Tibial artery (tissue), 4 donors: ENCODE measurements around the gene MAD1L1.

ENCODE experiments used
- DNase-seq, 2 donors: peaks; one replicate each; pipeline ENCODE4 v3.0.0-alpha.2; 2019
- H3K27ac ChIP-seq, 2 donors: fragments of 200-600 bp; sonication (generic) in 1 of 2; 1 replicate in 1 of 2; 2 replicates in 1 of 2; pipeline ENCODE4 v1.5.1; 2018 to 2019; ENCODE audit warnings: mild to moderate bottlenecking in 1 of 2
- H3K27me3 ChIP-seq, 2 donors: fragments of 200-600 bp; sonication (generic) in 1 of 2; one replicate each; pipeline versions ENCODE4 v1.5.1 to v1.6.0; 2016 to 2019
- H3K36me3 ChIP-seq, 3 donors: fragments of 200-600 bp; sonication (generic) in 2 of 3; one replicate each; pipeline ENCODE4 v1.5.1; 2016 to 2019; ENCODE audit warnings: mild to moderate bottlenecking in 2 of 3
- H3K4me1 ChIP-seq, 4 donors: fragments of 200-600 bp; sonication (generic) in 2 of 4; 1 replicate in 3 of 4; 2 replicates in 1 of 4; pipeline ENCODE4 v1.5.1; 2016 to 2019
- H3K4me3 ChIP-seq, 2 donors: fragments of 200-600 bp; sonication (generic) in 1 of 2; 1 replicate in 1 of 2; 2 replicates in 1 of 2; pipeline ENCODE4 v1.5.1; 2018 to 2019; ENCODE audit warnings: mild to moderate bottlenecking in 2 of 2
- H3K9me3 ChIP-seq, 3 donors: fragments of 200-600 bp; sonication (generic) in 1 of 3; one replicate each; pipeline ENCODE4 v1.5.1; 2016 to 2019
- CTCF ChIP-seq, 2 experiments: fragments of 200-600 bp in 1 of 2; fragments of 450-650 bp in 1 of 2; IDR thresholded peaks; one replicate each; pipeline ENCODE4 v1.5.1; 2017 to 2019; ENCODE audit warnings: antibody characterized with exemption in 2 of 2, mild to moderate bottlenecking in 1 of 2, moderate library complexity in 1 of 2
- intact Hi-C: fragments of 100-400 bp; cut with DNase I; formaldehyde crosslinking; loops from one replicate; pipeline ENCODE4 v1.15.0; 2023; ENCODE audit warnings: low total_unique reads

The MAD1L1 gene

DNA sequence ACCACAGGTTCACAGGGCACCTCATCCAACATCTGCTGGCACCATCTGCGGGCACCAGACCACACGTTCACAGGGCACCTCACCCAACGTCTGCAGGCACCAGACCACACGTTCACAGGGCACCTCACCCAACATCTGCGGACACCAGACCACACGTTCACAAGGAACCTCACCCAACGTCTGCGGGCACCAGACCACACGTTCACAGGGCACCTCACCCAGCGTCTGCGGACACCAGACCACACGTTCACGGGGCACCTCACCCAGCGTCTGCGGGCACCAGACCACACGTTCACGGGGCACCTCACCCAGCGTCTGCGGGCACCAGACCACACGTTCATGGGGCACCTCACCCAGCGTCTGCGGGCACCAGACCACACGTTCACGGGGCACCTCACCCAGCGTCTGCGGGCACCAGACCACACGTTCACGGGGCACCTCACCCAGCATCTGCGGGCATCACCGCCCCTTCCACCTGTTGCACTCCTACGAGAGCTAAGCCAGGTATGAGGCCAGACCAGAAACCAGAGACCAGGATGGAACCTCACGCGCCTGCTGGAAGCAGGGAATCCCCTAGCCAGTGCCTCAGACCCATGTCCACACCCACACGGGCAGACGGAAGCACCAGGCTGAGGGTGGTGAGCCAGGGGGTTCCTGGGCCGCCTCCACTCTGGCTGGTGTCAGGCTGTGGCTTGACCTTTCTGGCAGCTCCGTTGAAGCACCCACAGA lies 182.8 kb downstream of the MAD1L1 start:
- DNase-seq, result no peak
- intact Hi-C loops, result no loop called here
- Histone ChIP-seq H3K36me3 (peaks cover 0 to 5% (median 0%) of the 10 kb centered on the region in 3 donors), H3K4me3 (no peak overlapping the region), H3K4me1 (no peaks in the 10 kb centered on the region), H3K27ac (no peak overlapping the region), H3K27me3 (no peaks in the 10 kb centered on the region), H3K9me3 (no peaks in the 10 kb centered on the region)
- no peak for TF ChIP-seq CTCF (IDR thresholded peaks at IDR 0.05)

GRCh38 chr7:2049111-2049781 lies 183.5 kb downstream of the MAD1L1 start:
- no peak for DNase-seq
- peaks cover 0 to 3% (median 0%) of the 10 kb centered on the region in 3 donors for H3K36me3 ChIP-seq
- intact Hi-C loops, result no loop called here

DNA sequence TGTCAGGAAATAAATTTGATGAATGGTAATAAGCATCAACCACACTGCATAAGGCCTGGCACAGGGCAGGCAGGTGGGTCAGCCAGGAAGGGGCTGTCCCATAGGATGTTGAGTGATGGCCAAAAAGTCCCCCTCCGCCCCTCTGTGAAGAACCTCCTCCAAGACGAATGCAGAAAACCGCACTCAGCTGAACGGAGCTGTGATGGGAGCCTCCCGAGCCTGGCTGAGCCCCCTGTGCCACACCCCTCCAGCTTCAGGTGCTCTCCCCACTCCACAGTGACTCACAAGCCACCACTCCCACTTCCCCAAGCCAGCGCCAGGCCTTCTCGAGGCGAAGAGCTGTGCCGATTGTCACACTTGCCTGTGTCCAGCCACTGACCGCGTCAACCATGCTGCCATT lies 184.2 kb downstream of the MAD1L1 start:
- TF ChIP-seq CTCF (IDR thresholded peaks at IDR 0.05), result no peak
- H3K36me3 ChIP-seq, result peaks cover 0 to 8% (median 0%) of the 10 kb centered on the region in 3 donors
- no peak overlapping the region for H3K4me3 ChIP-seq
- H3K4me1 ChIP-seq, result no peaks in the 10 kb centered on the region
- DNase-seq, result no peak
- H3K9me3 ChIP-seq, result no peaks in the 10 kb centered on the region
- no peak overlapping the region for H3K27ac ChIP-seq
- intact Hi-C loops, result no loop called here
- H3K27me3 ChIP-seq, result no peaks in the 10 kb centered on the region

More at GRCh38 chr7:2049111-2049781, 183.5 kb downstream of the MAD1L1 start:
- no peak overlapping the region for H3K27ac ChIP-seq
- H3K9me3 ChIP-seq, result no peaks in the 10 kb centered on the region
- H3K4me1 ChIP-seq, result no peaks in the 10 kb centered on the region
- no peak overlapping the region for H3K4me3 ChIP-seq
- TF ChIP-seq CTCF (IDR thresholded peaks at IDR 0.05), result no peak
- H3K27me3 ChIP-seq, result no peaks in the 10 kb centered on the region

DNA sequence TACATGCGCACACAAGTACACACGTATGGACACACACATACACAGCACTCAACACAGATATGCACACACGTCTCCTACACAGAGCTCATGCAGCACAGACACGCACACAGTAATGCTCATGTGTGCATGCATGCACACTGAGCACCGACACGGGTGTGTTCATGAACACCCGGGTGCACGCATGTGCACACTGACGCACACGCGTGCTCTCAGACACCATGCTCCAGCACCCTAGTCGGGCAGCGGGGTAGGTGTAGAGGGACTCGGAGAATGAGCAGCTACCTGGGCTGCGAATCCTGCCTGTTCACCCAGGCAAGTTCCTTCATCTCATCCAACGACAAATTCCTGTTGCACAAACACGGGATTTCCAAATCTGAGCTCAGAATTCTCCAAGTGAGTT lies 184.7 kb downstream of the MAD1L1 start:
- no peak overlapping the region for H3K27ac ChIP-seq
- peaks cover 0 to 8% (median 3%) of the 10 kb centered on the region in 3 donors for H3K36me3 ChIP-seq
- intact Hi-C loops, result no loop called here
- H3K4me3 ChIP-seq, result no peak overlapping the region
- H3K4me1 ChIP-seq, result no peaks in the 10 kb centered on the region
- no peak for TF ChIP-seq CTCF (IDR thresholded peaks at IDR 0.05)
- DNase-seq, result no peak
- no peaks in the 10 kb centered on the region for H3K27me3 ChIP-seq
- H3K9me3 ChIP-seq, result no peaks in the 10 kb centered on the region

GRCh38 chr7:2046581-2047565 lies 185.9 kb downstream of the MAD1L1 start:
- Histone ChIP-seq H3K27ac (no peak overlapping the region), H3K36me3 (peaks cover 0 to 14% (median 10%) of the 10 kb centered on the region in 3 donors), H3K27me3 (no peaks in the 10 kb centered on the region), H3K9me3 (no peaks in the 10 kb centered on the region), H3K4me3 (no peak overlapping the region), H3K4me1 (no peaks in the 10 kb centered on the region)
- no peak for TF ChIP-seq CTCF (IDR thresholded peaks at IDR 0.05)
- DNase-seq, result peak; percentile 3 to 27
- intact Hi-C loops, result no loop called here
